AG04450 (cell line): ENCODE measurements around the gene BNC2. TPM values are rescaled to one million over a fixed set of nuclear protein-coding genes. Genes with fewer than 3 reads are reported as not detected.
A peak's percentile ranks its signal among the peaks of the same experiment; 100 is the strongest.

Source experiments
- CTCF ChIA-PET: fragments of 300-600, 350-600 bp; formaldehyde crosslinking; extraction: SDS; loops from one replicate; lab custom pipeline; 2022; ENCODE audit warnings: antibody characterized with exemption, inconsistent platforms; lab: Charles Lee
- POLR2A ChIA-PET: fragments of 350-600 bp; formaldehyde crosslinking; extraction: SDS; loops from one replicate; lab custom pipeline; 2021; ENCODE audit warnings: antibody characterized with exemption, inconsistent platforms; lab: Yijun Ruan, JAX
- DNase-seq: peaks from one replicate; pipeline ENCODE4 v3.0.0-alpha.2; 2011; ENCODE audit warnings: low read depth, low spot score
- H3K27ac ChIP-seq: one replicate; pipeline ENCODE4 v1.5.1; 2012; ENCODE audit warnings: low read depth, low read length, control low read depth
- H3K27me3 ChIP-seq: one replicate; pipeline ENCODE4 v1.6.0; 2012; ENCODE audit warnings: low read length; ENCODE audit not compliant: control insufficient read depth, insufficient read depth
- H3K4me3 ChIP-seq: 2 replicates; pipeline ENCODE4 v1.5.1; 2011; ENCODE audit warnings: mild to moderate bottlenecking, low read depth, low read length, control low read depth
- H3K9me3 ChIP-seq: 2 replicates; pipeline ENCODE4 v1.5.1; 2012; ENCODE audit warnings: low read length; ENCODE audit not compliant: control insufficient read depth, insufficient read depth
- polyA plus RNA-seq: library from polyadenylated mRNA; depleted of rRNA; stranded (reverse); fragments of >200 nt; gene quantifications from 2 replicates; pipeline ENCODE4 v1.2.3, GENCODE V29; 2011
- TF ChIP-seq, protein P1 (sequence below): IDR thresholded peaks from 2 replicates; pipeline ENCODE4 v1.5.1; 2011; ENCODE audit warnings: low read depth, low read length, control low read depth, inconsistent platforms

BNC2 gene
- polyA plus RNA-seq, 1 experiment, result 49.0 TPM

DNA sequence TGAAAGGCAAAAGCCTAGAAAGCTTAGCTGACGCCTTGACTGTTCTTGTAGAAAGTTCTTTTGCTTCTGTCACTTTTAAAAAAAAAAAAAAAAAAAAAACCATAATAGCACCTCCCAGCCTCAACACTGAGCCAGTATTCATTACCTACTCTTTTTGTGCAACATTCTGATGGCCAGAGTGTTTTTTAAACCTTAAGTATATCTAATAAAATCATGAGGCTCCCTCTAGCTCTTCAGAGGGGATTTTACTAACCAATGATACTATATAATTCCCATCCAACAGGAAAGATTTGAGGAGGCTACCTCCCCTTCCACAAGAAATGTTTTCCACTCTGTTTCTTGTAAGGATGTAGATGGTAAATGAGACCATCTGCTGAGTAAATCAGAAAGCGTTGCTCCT, 3.9 kb downstream of the BNC2 start:
- no peaks in the 10 kb centered on the region for H3K27me3 ChIP-seq
- POLR2A ChIA-PET, result interaction anchor here (0.5 to 4.4 kb wide), 5 partner anchors 13 to 1392 kb away, joined by 3 to 22 read pairs (median 6); no protein-coding TSS in a partner anchor
- H3K9me3 ChIP-seq, result no peaks in the 10 kb centered on the region; the same call in 1 of the 2 replicates
- peak overlapping the region; percentile 80 for H3K4me3 ChIP-seq
- CTCF ChIA-PET, result interaction anchor here (0.6 to 1.8 kb wide), 4 partner anchors 8 to 247 kb away, joined by 3 to 13 read pairs (median 6); no protein-coding TSS in a partner anchor
- TF ChIP-seq, protein P1, sequence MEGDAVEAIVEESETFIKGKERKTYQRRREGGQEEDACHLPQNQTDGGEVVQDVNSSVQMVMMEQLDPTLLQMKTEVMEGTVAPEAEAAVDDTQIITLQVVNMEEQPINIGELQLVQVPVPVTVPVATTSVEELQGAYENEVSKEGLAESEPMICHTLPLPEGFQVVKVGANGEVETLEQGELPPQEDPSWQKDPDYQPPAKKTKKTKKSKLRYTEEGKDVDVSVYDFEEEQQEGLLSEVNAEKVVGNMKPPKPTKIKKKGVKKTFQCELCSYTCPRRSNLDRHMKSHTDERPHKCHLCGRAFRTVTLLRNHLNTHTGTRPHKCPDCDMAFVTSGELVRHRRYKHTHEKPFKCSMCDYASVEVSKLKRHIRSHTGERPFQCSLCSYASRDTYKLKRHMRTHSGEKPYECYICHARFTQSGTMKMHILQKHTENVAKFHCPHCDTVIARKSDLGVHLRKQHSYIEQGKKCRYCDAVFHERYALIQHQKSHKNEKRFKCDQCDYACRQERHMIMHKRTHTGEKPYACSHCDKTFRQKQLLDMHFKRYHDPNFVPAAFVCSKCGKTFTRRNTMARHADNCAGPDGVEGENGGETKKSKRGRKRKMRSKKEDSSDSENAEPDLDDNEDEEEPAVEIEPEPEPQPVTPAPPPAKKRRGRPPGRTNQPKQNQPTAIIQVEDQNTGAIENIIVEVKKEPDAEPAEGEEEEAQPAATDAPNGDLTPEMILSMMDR, result peak; percentile 20
- no peak overlapping the region for H3K27ac ChIP-seq
- DNase-seq, result no peak

DNA sequence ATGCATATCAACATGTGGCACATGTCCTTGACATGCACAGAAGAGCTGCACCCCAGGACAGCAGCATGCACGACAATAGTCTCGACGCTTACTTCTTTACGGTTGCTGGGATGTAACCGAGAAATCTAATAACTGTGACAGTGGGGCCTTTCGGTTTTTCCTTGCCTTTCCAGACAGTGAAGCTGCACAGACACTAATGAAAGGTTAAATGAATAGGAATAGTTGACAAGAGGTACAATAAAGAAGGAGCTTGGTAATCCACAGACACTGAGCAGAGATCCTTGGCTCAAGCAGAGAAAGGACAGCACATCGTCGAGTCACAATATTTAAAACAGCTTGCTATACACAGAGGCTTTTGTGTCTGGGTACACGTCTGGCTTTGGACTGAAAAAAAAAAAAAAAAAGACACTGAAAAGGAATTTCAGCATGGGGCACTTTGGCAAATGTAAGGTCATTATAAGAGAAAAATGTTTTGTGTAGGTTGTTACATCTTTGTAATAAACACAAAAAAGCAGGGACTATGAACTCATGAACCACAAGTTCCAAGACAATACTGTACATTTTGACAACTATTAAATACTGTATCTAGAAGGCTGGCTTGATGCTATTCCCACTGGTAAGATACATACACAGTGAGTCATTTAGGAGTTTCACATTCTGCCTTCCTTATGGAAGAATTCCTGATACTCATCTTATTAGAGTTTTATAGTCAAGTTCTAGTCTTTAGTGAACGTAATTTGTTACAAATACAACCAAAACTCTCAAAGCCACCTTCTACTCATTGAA, 5.6 kb downstream of the BNC2 start:
- DNase-seq, result no peak

DNA sequence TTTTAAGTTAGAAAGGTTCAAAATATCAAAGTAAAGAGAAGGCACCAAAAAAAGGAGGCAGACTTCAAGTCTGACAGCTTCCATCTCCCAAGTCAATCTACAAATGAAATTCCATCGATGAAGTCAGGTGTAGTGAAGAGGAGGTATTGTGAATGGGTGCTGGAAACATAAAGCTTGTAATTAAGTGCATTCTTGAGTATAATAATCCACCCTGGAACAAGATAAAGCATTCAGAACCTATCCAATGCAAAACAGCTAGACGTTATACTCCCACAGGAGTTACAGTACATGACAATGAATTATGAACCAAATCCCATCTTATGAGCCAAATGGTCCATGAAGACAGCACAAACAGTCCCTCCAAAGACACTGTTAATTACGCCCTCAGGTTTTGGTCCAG, 22.3 kb downstream of the BNC2 start:
- Histone ChIP-seq H3K4me3 (no peak overlapping the region), H3K9me3 (peaks cover 3% of the 10 kb centered on the region; the same call in 1 of the 2 replicates), H3K27me3 (no peaks in the 10 kb centered on the region), H3K27ac (no peak overlapping the region)
- CTCF ChIA-PET, result no interaction called here
- TF ChIP-seq, protein P1, result no peak
- POLR2A ChIA-PET, result interaction anchor here (0.6 kb wide), 1 partner anchor 78 kb away, joined by 3 read pairs; no protein-coding TSS in a partner anchor
- DNase-seq, result no peak

More for the DNA sequence above, 5.6 kb downstream of the BNC2 start:
- H3K27ac ChIP-seq, result peak overlapping the region; percentile 50
- no peaks in the 10 kb centered on the region; the same call in 1 of the 2 replicates for H3K9me3 ChIP-seq
- H3K27me3 ChIP-seq, result no peaks in the 10 kb centered on the region
- TF ChIP-seq, protein P1, result no peak
- CTCF ChIA-PET, result no interaction called here
- POLR2A ChIA-PET, result interaction anchor here (0.6 kb wide), 1 partner anchor 222 kb away, joined by 3 read pairs; no protein-coding TSS in a partner anchor
- H3K4me3 ChIP-seq, result peak overlapping the region; percentile 35

DNA sequence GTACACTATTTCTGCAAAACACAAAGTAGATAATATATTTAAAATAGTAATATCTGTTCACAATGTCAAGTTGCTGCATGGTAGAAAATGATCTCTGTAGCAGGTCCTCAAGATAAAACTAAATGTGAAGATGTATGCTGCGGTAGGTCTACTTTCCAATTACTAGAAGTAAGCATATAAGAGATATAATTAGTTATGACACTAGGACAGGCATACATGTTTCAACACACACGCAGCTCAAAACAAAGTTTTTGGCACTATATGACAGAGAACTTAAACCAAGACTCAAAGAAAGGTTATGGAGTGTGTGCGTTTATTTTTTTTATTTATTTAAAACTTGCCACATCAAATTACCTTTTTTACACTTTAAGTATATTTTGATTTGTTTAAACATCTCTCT, 23.5 kb downstream of the BNC2 start:
- no peaks in the 10 kb centered on the region for H3K27me3 ChIP-seq

More for the DNA sequence above, 23.5 kb downstream of the BNC2 start:
- Histone ChIP-seq H3K27ac (no peak overlapping the region), H3K4me3 (no peak overlapping the region), H3K9me3 (peaks cover 3% of the 10 kb centered on the region; the same call in 1 of the 2 replicates)
- TF ChIP-seq, protein P1, result no peak
- DNase-seq, result no peak
- POLR2A ChIA-PET, result no interaction called here
- CTCF ChIA-PET, result interaction anchor here (0.6 kb wide), 1 partner anchor 158 kb away, joined by 6 read pairs; no protein-coding TSS in a partner anchor
